Mesodermal cell (in vitro differentiated cells): Measurements from ENCODE around the gene GMPR.

ENCODE experiments used
- H3K27ac ChIP-seq: 2 replicates; pipeline ENCODE4 v1.7.0; 2013; ENCODE audit warnings: mild to moderate bottlenecking, low read depth, low read length, moderate library complexity; ENCODE audit not compliant: severe bottlenecking
- H3K36me3 ChIP-seq: 2 replicates; pipeline ENCODE4 v1.7.1; 2013; ENCODE audit warnings: mild to moderate bottlenecking, low read length, moderate library complexity; ENCODE audit not compliant: control insufficient read depth, insufficient read depth
- H3K4me1 ChIP-seq: one replicate; pipeline ENCODE4 v1.7.1; 2013; ENCODE audit warnings: mild to moderate bottlenecking, low read length; ENCODE audit not compliant: insufficient read depth, control insufficient read depth, poor library complexity, severe bottlenecking
- H3K4me3 ChIP-seq: 2 replicates; pipeline ENCODE4 v1.7.0; 2013; ENCODE audit warnings: low read length, control low read depth, mild to moderate bottlenecking; ENCODE audit not compliant: insufficient read depth, poor library complexity, severe bottlenecking; ENCODE audit errors: extremely low read depth
- H3K9me3 ChIP-seq: 2 replicates; pipeline ENCODE4 v1.7.1; 2013; ENCODE audit warnings: mild to moderate bottlenecking, low read length, moderate library complexity; ENCODE audit not compliant: control insufficient read depth
- WGBS, 2 experiments: methylation state at CpG; one replicate each; pipeline ENCODE4 v1.1.5; 2013; ENCODE audit warnings: missing lambda C conversion rate in 2 of 2; ENCODE audit not compliant: insufficient coverage in 2 of 2; 5-methylcytosine and 5-hydroxymethylcytosine counted together

GMPR gene

GRCh38 chr6:16319813-16320532, 81.6 kb downstream of the GMPR start:
- 46 to 49% methylated on average over 8 of the region's 16 CpGs for WGBS, 2 experiments
- H3K4me1 ChIP-seq: peaks cover 40% of the 10 kb centered on the region
- no peaks in the 10 kb centered on the region for H3K9me3 ChIP-seq
- peak overlapping the region; percentile 94 for H3K27ac ChIP-seq
- H3K4me3 ChIP-seq: no peak overlapping the region
- H3K36me3 ChIP-seq: no peaks in the 10 kb centered on the region

- Histone ChIP-seq H3K4me3 (no peak overlapping the region), H3K27ac (peak overlapping the region; percentile 94), H3K9me3 (no peaks in the 10 kb centered on the region), H3K4me1 (peaks cover 40% of the 10 kb centered on the region), H3K36me3 (peaks cover 3% of the 10 kb centered on the region)
- WGBS, 2 experiments: 93 to 95% methylated on average over 19 to 21 of the region's 21 CpGs
Observed at GRCh38 chr6:16320533-16321340, 82.3 kb downstream of the GMPR start.

GRCh38 chr6:16321341-16321710, 82.9 kb downstream of the GMPR start:
- 94 to 98% methylated on average over 5 to 7 of the region's 7 CpGs for WGBS, 2 experiments
- H3K4me1 ChIP-seq: peaks cover 40% of the 10 kb centered on the region

GRCh38 chr6:16321826-16322225, 83.4 kb downstream of the GMPR start:
- H3K9me3 ChIP-seq: peaks cover 5% of the 10 kb centered on the region
- WGBS, 2 experiments: 97 to 100% methylated on average over 8 to 9 of the region's 11 CpGs
- peaks cover 14% of the 10 kb centered on the region for H3K36me3 ChIP-seq
- no peak overlapping the region for H3K27ac ChIP-seq
- peaks cover 40% of the 10 kb centered on the region for H3K4me1 ChIP-seq
- no peak overlapping the region for H3K4me3 ChIP-seq

More at GRCh38 chr6:16321341-16321710, 82.9 kb downstream of the GMPR start:
- H3K36me3 ChIP-seq: peaks cover 9% of the 10 kb centered on the region
- H3K27ac ChIP-seq: no peak overlapping the region
- H3K4me3 ChIP-seq: no peak overlapping the region
- peaks cover 2% of the 10 kb centered on the region for H3K9me3 ChIP-seq

GRCh38 chr6:16322666-16323312, 84.4 kb downstream of the GMPR start:
- 69 to 81% methylated on average over 6 to 8 of the region's 11 CpGs for WGBS, 2 experiments
- Histone ChIP-seq H3K4me3 (no peak overlapping the region), H3K27ac (peak overlapping the region; percentile 53)

GRCh38 chr6:16324184-16324583, 85.8 kb downstream of the GMPR start:
- Histone ChIP-seq H3K4me3 (no peak overlapping the region), H3K36me3 (peaks cover 23% of the 10 kb centered on the region), H3K27ac (no peak overlapping the region), H3K4me1 (peaks cover 35% of the 10 kb centered on the region), H3K9me3 (peaks cover 5% of the 10 kb centered on the region)
- no CpG with 5 or more reads among the region's 2 CpGs for WGBS, 2 experiments

More at GRCh38 chr6:16322666-16323312, 84.4 kb downstream of the GMPR start:
- Histone ChIP-seq H3K4me1 (peaks cover 40% of the 10 kb centered on the region), H3K36me3 (peaks cover 23% of the 10 kb centered on the region), H3K9me3 (peaks cover 5% of the 10 kb centered on the region)

- H3K4me3 ChIP-seq: no peak overlapping the region
- H3K9me3 ChIP-seq: peaks cover 5% of the 10 kb centered on the region
- H3K4me1 ChIP-seq: peaks cover 31% of the 10 kb centered on the region
- H3K27ac ChIP-seq: no peak overlapping the region
- WGBS, 2 experiments: 65 to 82% methylated on average over 4 of the region's 7 CpGs
- peaks cover 23% of the 10 kb centered on the region for H3K36me3 ChIP-seq
Observed at GRCh38 chr6:16324606-16325225, 86.3 kb downstream of the GMPR start.

- Histone ChIP-seq H3K4me3 (no peak overlapping the region), H3K27ac (no peak overlapping the region), H3K36me3 (peaks cover 23% of the 10 kb centered on the region), H3K4me1 (peaks cover 17% of the 10 kb centered on the region), H3K9me3 (peaks cover 5% of the 10 kb centered on the region)
- 96 to 98% methylated on average over 18 to 21 of the region's 22 CpGs for WGBS, 2 experiments
Observed at GRCh38 chr6:16326531-16326930, 88.1 kb downstream of the GMPR start.

GRCh38 chr6:16326971-16327776, 88.8 kb downstream of the GMPR start:
- H3K4me1 ChIP-seq: peaks cover 19% of the 10 kb centered on the region
- no peak overlapping the region for H3K4me3 ChIP-seq
- H3K36me3 ChIP-seq: peaks cover 23% of the 10 kb centered on the region
- no peak overlapping the region for H3K27ac ChIP-seq
- 94 to 95% methylated on average over 35 to 43 of the region's 43 CpGs for WGBS, 2 experiments
- peaks cover 5% of the 10 kb centered on the region for H3K9me3 ChIP-seq
